ENCODE results near the gene GNRH2.
"Not testable (repeated sequence)": the region's sequence is repeated elsewhere in the genome, so short reads cannot be mapped to it uniquely, and the experiment has no call there.

Gene GNRH2

GRCh38 chr20:3074812-3075211 is 31.4 kb downstream of the GNRH2 start:
- TF ChIP-seq, protein P1, sequence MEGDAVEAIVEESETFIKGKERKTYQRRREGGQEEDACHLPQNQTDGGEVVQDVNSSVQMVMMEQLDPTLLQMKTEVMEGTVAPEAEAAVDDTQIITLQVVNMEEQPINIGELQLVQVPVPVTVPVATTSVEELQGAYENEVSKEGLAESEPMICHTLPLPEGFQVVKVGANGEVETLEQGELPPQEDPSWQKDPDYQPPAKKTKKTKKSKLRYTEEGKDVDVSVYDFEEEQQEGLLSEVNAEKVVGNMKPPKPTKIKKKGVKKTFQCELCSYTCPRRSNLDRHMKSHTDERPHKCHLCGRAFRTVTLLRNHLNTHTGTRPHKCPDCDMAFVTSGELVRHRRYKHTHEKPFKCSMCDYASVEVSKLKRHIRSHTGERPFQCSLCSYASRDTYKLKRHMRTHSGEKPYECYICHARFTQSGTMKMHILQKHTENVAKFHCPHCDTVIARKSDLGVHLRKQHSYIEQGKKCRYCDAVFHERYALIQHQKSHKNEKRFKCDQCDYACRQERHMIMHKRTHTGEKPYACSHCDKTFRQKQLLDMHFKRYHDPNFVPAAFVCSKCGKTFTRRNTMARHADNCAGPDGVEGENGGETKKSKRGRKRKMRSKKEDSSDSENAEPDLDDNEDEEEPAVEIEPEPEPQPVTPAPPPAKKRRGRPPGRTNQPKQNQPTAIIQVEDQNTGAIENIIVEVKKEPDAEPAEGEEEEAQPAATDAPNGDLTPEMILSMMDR (IDR thresholded peaks at IDR 0.05; ENCODE audit: low read depth, low read length, missing control alignments) = no peak
- no peak for DNase-seq (ENCODE audit: low read depth)
- H3K4me3 ChIP-seq (ENCODE audit: low read depth, low read length) = no peak overlapping the region

- not testable (repeated sequence) for DNase-seq (ENCODE audit: low read depth); H3K4me3 ChIP-seq (ENCODE audit: low read depth, low read length)
Observed at GRCh38 chr20:3075315-3075714, 31.9 kb downstream of the GNRH2 start.

DNA sequence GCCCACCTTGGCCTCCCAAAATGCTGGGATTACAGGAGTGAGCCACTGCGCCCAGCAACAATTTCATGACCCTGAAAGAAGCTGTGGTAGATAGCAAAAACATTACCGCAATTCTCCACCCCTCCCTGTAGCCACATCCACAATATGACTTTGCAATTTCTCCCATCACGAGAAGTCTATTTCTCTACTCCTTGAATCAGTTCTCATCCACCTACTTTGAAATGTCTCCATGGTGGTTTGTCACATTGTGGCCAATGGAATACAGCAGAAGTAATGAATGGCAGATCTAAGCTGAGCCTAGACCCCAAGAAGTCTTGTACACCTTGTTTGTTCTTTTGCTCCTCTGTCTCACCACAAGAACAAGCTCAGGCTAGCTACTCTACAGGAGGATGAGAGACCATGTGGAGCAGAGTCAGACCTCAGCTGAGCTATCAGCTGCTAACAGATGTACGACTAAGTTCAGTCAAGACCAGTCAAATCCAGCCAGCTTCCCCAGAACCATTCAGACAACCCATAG is 34.3 kb downstream of the GNRH2 start:
- TF ChIP-seq, protein P1 (IDR thresholded peaks at IDR 0.05; ENCODE audit: low read depth, low read length, missing control alignments) = no peak
- no peak for DNase-seq (ENCODE audit: low read depth)
- no peak overlapping the region for H3K4me3 ChIP-seq (ENCODE audit: low read depth, low read length)

GRCh38 chr20:3080939-3081388 is 37.5 kb downstream of the GNRH2 start:
- H3K4me3 ChIP-seq (ENCODE audit: low read depth, low read length) = no peak overlapping the region
- DNase-seq (ENCODE audit: low read depth) = no peak
- TF ChIP-seq, protein P1 (IDR thresholded peaks at IDR 0.05; ENCODE audit: low read depth, low read length, missing control alignments) = no peak

GRCh38 chr20:3081641-3082040 is 38.2 kb downstream of the GNRH2 start:
- no peak for DNase-seq (ENCODE audit: low read depth)
- TF ChIP-seq, protein P1 (IDR thresholded peaks at IDR 0.05; ENCODE audit: low read depth, low read length, missing control alignments) = no peak
- no peak overlapping the region for H3K4me3 ChIP-seq (ENCODE audit: low read depth, low read length)

DNA sequence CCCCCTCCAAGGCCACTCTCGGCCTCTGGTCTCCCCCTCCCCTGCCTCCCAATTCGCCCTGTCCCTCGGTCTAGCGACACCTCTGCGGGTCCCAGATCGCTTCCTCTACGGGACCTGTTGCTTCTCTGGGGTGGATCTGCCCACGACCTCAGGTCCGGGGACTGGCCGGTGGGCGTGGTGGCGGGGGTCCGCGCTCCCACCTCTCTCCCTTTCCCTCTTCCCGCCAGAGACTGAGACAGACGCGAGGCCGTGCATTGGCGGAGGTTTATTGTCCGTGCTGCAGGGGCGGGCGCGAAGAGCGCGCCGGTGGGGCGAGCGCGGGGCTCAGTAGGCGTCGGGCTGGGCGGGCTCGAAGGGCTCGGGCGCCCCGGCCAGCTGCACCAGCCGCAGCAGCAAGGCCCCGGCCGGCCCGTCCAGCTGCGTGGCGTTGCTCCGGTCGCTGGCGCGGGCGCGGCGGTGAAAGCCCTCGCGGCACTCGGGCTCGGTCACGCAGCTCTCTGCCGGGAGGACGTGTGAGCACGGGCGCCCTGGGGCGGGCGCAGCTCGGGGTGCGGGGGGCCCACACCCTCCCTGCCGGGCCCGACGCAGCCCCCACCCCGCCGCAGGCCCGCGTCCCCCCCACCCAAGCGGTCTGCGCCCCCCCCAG is 39.0 kb downstream of the GNRH2 start:
- no peak for DNase-seq (ENCODE audit: low read depth)
- TF ChIP-seq, protein P1 (IDR thresholded peaks at IDR 0.05; ENCODE audit: low read depth, low read length, missing control alignments) = no peak

DNA sequence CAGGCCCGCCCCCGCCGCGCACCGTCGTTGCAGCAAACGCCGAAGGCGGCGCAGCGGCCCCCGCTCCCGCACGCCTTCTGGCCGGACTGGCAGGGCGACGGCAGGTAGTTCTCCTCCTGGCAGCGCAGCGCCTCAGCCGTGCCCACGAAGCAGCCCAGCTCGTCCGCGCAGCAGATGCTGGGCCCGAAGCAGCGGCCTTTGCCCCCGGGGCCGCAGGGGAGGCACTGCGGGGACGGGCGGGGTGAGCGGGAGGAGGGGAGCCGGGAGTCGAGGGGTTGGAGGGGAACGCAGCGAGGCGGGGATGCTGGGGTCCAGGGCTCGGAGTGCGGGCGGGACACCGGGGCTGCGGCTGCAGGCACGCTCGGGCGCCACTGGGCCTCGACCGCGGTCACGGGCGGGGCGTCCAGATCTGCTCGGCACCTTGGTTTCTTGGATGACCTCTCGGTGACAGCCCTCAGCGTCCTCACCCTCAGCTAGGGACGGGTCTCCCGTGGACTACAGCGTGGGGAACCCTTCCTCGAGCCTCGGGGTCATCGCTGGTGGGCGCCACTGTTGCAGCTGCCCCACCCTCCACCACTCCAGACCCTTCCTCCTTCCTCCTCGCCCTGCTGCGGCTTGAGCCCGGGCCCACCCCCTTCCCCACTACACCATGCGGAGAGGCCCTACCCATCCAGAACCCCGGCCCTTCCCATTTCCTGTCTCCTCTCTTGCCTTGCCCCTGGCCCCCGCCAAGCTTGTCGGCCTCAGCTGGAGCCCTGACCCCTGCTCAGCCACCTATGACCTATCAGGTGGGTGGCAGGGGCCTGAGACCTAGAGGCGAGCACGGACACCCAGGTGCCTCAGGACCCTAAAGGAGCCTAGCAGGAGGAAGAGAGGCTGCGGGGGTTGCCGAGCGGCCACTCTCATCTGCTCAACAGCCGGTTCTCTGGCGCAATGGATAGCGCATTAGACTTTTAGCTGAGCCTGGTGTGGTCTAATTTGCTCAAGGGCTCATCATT is 39.8 kb downstream of the GNRH2 start:
- DNase-seq (ENCODE audit: low read depth) = no peak
- TF ChIP-seq, protein P1 (IDR thresholded peaks at IDR 0.05; ENCODE audit: low read depth, low read length, missing control alignments) = no peak
- no peak overlapping the region for H3K4me3 ChIP-seq (ENCODE audit: low read depth, low read length)

More for the DNA sequence above, 39.0 kb downstream of the GNRH2 start:
- no peak overlapping the region for H3K4me3 ChIP-seq (ENCODE audit: low read depth, low read length)

Data from GM12864 (cell line).